ENCODE results near the gene ZNF554. TPM values are rescaled to one million over a fixed set of nuclear protein-coding genes. Genes with fewer than 3 reads are reported as not detected.

The ZNF554 gene
- total and polyA plus RNA-seq, 2 of the 8 experiments (the other 6 are each of a cell fraction or from before 2014, with no cell fraction given) = 1.8 to 5.7 TPM

GRCh38 chr19:2793577-2793976, 26.1 kb upstream of the ZNF554 start:
- no peak overlapping the region for H3K4ac ChIP-seq (replicated peaks; ENCODE audit: insufficient read length, low read depth, low read length)
- no peak for FAIRE-seq
- no peak overlapping the region for H2AFZ ChIP-seq (ENCODE audit: low read length)
- no peak overlapping the region for H3K14ac ChIP-seq (ENCODE audit: insufficient read length)
- H3K18ac ChIP-seq (ENCODE audit: extremely low read depth, low read length) = no peak overlapping the region
- no peak overlapping the region for H2BK12ac ChIP-seq (ENCODE audit: low read depth, low read length)
- no peak overlapping the region for H2BK20ac ChIP-seq (ENCODE audit: low read length)
- H3K23ac ChIP-seq (ENCODE audit: insufficient read length) = no peak overlapping the region
- H4K91ac ChIP-seq (replicated peaks; ENCODE audit: insufficient read length, low read length) = no peak overlapping the region
- H3K4me3 ChIP-seq (ENCODE audit: extremely low read depth in 1 of 4, insufficient read depth in 2 of 4, low read depth in 3 of 4, low read length in 4 of 4) = no peak overlapping the region
- H3K4me2 ChIP-seq (ENCODE audit: insufficient read depth in 1 of 2, low read depth in 2 of 2, low read length in 2 of 2) = no peak overlapping the region
- H2AK5ac ChIP-seq (ENCODE audit: low read depth, low read length) = no peak overlapping the region
- H3K23me2 ChIP-seq (ENCODE audit: low read depth, low read length) = no peaks in the 10 kb centered on the region
- no peak overlapping the region for H4K8ac ChIP-seq (ENCODE audit: extremely low read depth, insufficient read depth, low read length)
- H3K79me2 ChIP-seq (ENCODE audit: control insufficient read depth in 1 of 2, insufficient read depth in 2 of 2, low read length in 2 of 2) = peaks cover 0 to 15% of the 10 kb centered on the region in 2 experiments; a peak in 2 of 4 replicates
- CTCF ChIA-PET (ENCODE audit: partially characterized antibody) = interaction anchor here (0.6 to 1.0 kb wide), 2 partner anchors 18 to 145 kb away, joined by 3 read pairs; no protein-coding TSS in a partner anchor
- H3K79me1 ChIP-seq (ENCODE audit: low read depth, low read length) = peaks cover 7% of the 10 kb centered on the region
- H4K5ac ChIP-seq (ENCODE audit: insufficient read length, low read depth, low read length) = no peak overlapping the region
- H3K36me3 ChIP-seq (ENCODE audit: control insufficient read depth in 2 of 4, insufficient read depth in 4 of 4, low read length in 3 of 4) = peaks cover 27 to 63% (median 55%) of the 10 kb centered on the region in 4 experiments
- no peak overlapping the region for H3K56ac ChIP-seq (replicated peaks; ENCODE audit: insufficient read length, low read depth, low read length)
- H3K27ac ChIP-seq (ENCODE audit: low read depth, low read length) = no peak overlapping the region
- H2BK15ac ChIP-seq (ENCODE audit: low read length) = no peak overlapping the region
- 91% methylated on average over 12 of the region's 12 CpGs; no CpG with 5 or more reads in 1 of the 2 experiments for WGBS, 2 experiments (ENCODE audit: extremely low coverage in 1 of 2, insufficient coverage in 1 of 2, insufficient read length in 1 of 2, insufficient replicate concordance in 2 of 2, low coverage in 1 of 2, low lambda C conversion rate in 2 of 2, missing lambda C conversion rate in 1 of 2)
- H2BK5ac ChIP-seq (ENCODE audit: low read depth, low read length) = no peak overlapping the region
- peaks cover 4 to 27% of the 10 kb centered on the region in 2 experiments for H4K20me1 ChIP-seq (replicated peaks in 1 of 2; ENCODE audit: control insufficient read depth in 1 of 2, insufficient read depth in 2 of 2, low read length in 2 of 2)
- no peak overlapping the region; a peak in 1 of 7 replicates for H3K9ac ChIP-seq (replicated peaks in 1 of 4; ENCODE audit: extremely low read depth in 1 of 4, low read depth in 3 of 4, low read length in 3 of 4)
- DNase-seq (ENCODE audit: low read depth in 1 of 2, low spot score in 2 of 2) = no peak
- no peak for TF ChIP-seq SRF (IDR thresholded peaks at IDR 0.05; ENCODE audit: low read depth, low read length)
- no peak overlapping the region for H2BK120ac ChIP-seq (replicated peaks; ENCODE audit: low read depth, low read length)
- H3K27me3 ChIP-seq (replicated peaks in 1 of 4; ENCODE audit: control insufficient read depth in 3 of 4, extremely low read depth in 1 of 4, insufficient read depth in 3 of 4, low read length in 3 of 4) = no peaks in the 10 kb centered on the region; a peak in 1 of 7 replicates
- POLR2A ChIA-PET (ENCODE audit: partially characterized antibody) = interaction anchor here (0.7 to 1.9 kb wide), 4 partner anchors 10 to 192 kb away, joined by 3 to 10 read pairs (median 3); no protein-coding TSS in a partner anchor
- H3K9me3 ChIP-seq (ENCODE audit: insufficient read depth in 2 of 2, low read depth in 1 of 2, low read length in 1 of 2) = no peaks in the 10 kb centered on the region
- H3K4me1 ChIP-seq (replicated peaks in 1 of 4; ENCODE audit: control insufficient read depth in 3 of 4, insufficient read depth in 4 of 4, low read length in 3 of 4) = no peaks in the 10 kb centered on the region; a peak in 1 of 7 replicates
